ENCODE results near the gene LRP5. TPM values are rescaled to one million over a fixed set of nuclear protein-coding genes. Genes with fewer than 3 reads are reported as not detected.
"Not testable (repeated sequence)": the region's sequence is repeated elsewhere in the genome, so short reads cannot be mapped to it uniquely, and the experiment has no call there.

The LRP5 gene
- total RNA-seq, 2 experiments from 2014 or later: 11.7 to 13.6 TPM

- Mint-ChIP-seq H3K27ac (no peak overlapping the region), H3K36me3 (ENCODE audit: low read depth) (peaks cover 10% of the 10 kb centered on the region)
- CTCF ChIA-PET: interaction anchor here (0.6 kb wide), 1 partner anchor 10 kb away, joined by 3 read pairs; no protein-coding TSS in a partner anchor
Measured at GRCh38 chr11:68445531-68446035, 133.2 kb downstream of the LRP5 start.

GRCh38 chr11:68446046-68446725 is 133.8 kb downstream of the LRP5 start:
- Mint-ChIP-seq H3K27me3 (no peaks in the 10 kb centered on the region), H3K4me3 (no peak overlapping the region), H3K9me3 (ENCODE audit: low read depth) (no peaks in the 10 kb centered on the region), H3K4me1 (peaks cover 8% of the 10 kb centered on the region), H3K36me3 (ENCODE audit: low read depth) (peaks cover 10% of the 10 kb centered on the region), H3K27ac (no peak overlapping the region)
- no peak for ATAC-seq
- no peak for DNase-seq
- ChIA-PET CTCF (interaction anchor here (0.6 to 0.9 kb wide), 3 partner anchors 9 to 121 kb away, joined by 3 read pairs; no protein-coding TSS in a partner anchor), POLR2A (no interaction called here)
- intact Hi-C loops (cut with DNase I, micrococcal nuclease): loop anchor here in 1 of 2 experiments (5.0 kb wide), 1 partner anchor 174 kb away; the partner anchor contains the start of gene C11orf24

More at GRCh38 chr11:68445531-68446035, 133.2 kb downstream of the LRP5 start:
- H3K9me3 Mint-ChIP-seq (ENCODE audit: low read depth): no peaks in the 10 kb centered on the region
- H3K27me3 Mint-ChIP-seq: no peaks in the 10 kb centered on the region
- intact Hi-C loops (cut with DNase I, micrococcal nuclease): loop anchor here in 1 of 2 experiments (5.0 kb wide), 1 partner anchor 173 kb away; the partner anchor contains the start of gene C11orf24
- DNase-seq: no peak
- peaks cover 8% of the 10 kb centered on the region for H3K4me1 Mint-ChIP-seq
- POLR2A ChIA-PET: no interaction called here
- H3K4me3 Mint-ChIP-seq: no peak overlapping the region
- no peak for ATAC-seq

- no peaks in the 10 kb centered on the region for H3K9me3 Mint-ChIP-seq (ENCODE audit: low read depth)
- H3K27me3 Mint-ChIP-seq: no peaks in the 10 kb centered on the region
- peaks cover 8% of the 10 kb centered on the region for H3K4me1 Mint-ChIP-seq
- peaks cover 10% of the 10 kb centered on the region for H3K36me3 Mint-ChIP-seq (ENCODE audit: low read depth)
- H3K4me3 Mint-ChIP-seq: no peak overlapping the region
- H3K27ac Mint-ChIP-seq: no peak overlapping the region
- ChIA-PET CTCF (interaction anchor here (0.8 to 0.9 kb wide), 2 partner anchors 8 to 10 kb away, joined by 3 to 4 read pairs; no protein-coding TSS in a partner anchor), POLR2A (no interaction called here)
- DNase-seq (peak; percentile 88), ATAC-seq (peak; percentile 99)
- intact Hi-C loops (cut with DNase I, micrococcal nuclease): loop anchor here (1.0 to 5.0 kb wide), 3 partner anchors 45 to 190 kb away; partner anchors contain the start of gene C11orf24 (in 1 of the 2)
Measured at GRCh38 chr11:68447015-68447801, 134.8 kb downstream of the LRP5 start.

- H3K4me3 Mint-ChIP-seq; CTCF ChIA-PET; H3K4me1 Mint-ChIP-seq; H3K27me3 Mint-ChIP-seq; H3K27ac Mint-ChIP-seq; DNase-seq; ATAC-seq; POLR2A ChIA-PET; H3K9me3 Mint-ChIP-seq (ENCODE audit: low read depth): not testable (repeated sequence)
- peaks cover 10% of the 10 kb centered on the region for H3K36me3 Mint-ChIP-seq (ENCODE audit: low read depth)
- intact Hi-C loops (cut with DNase I, micrococcal nuclease): loop anchor here (1.0 to 5.0 kb wide), 3 partner anchors 46 to 191 kb away; partner anchors contain the start of gene C11orf24 (in 1 of the 2)
Measured at GRCh38 chr11:68447914-68448313, 135.5 kb downstream of the LRP5 start.

GRCh38 chr11:68448604-68449011 is 136.2 kb downstream of the LRP5 start:
- H3K4me1 Mint-ChIP-seq: peaks cover 8% of the 10 kb centered on the region
- no peaks in the 10 kb centered on the region for H3K27me3 Mint-ChIP-seq
- ATAC-seq (no peak), DNase-seq (no peak)
- CTCF ChIA-PET: no interaction called here
- POLR2A ChIA-PET: no interaction called here
- peaks cover 10% of the 10 kb centered on the region for H3K36me3 Mint-ChIP-seq (ENCODE audit: low read depth)
- no peak overlapping the region for H3K4me3 Mint-ChIP-seq
- H3K9me3 Mint-ChIP-seq (ENCODE audit: low read depth): no peaks in the 10 kb centered on the region
- intact Hi-C loops (cut with DNase I, micrococcal nuclease): loop anchor here in 1 of 2 experiments (5.0 kb wide), 1 partner anchor 176 kb away; the partner anchor contains the start of gene C11orf24
- no peak overlapping the region for H3K27ac Mint-ChIP-seq

GRCh38 chr11:68449951-68450350 is 137.6 kb downstream of the LRP5 start:
- POLR2A ChIA-PET: no interaction called here
- no peak overlapping the region for H3K27ac Mint-ChIP-seq
- no peaks in the 10 kb centered on the region for H3K9me3 Mint-ChIP-seq (ENCODE audit: low read depth)
- CTCF ChIA-PET: no interaction called here
- H3K4me3 Mint-ChIP-seq: no peak overlapping the region
- DNase-seq (no peak), ATAC-seq (no peak)
- H3K36me3 Mint-ChIP-seq (ENCODE audit: low read depth): peaks cover 10% of the 10 kb centered on the region
- no peaks in the 10 kb centered on the region for H3K27me3 Mint-ChIP-seq
- H3K4me1 Mint-ChIP-seq: peaks cover 8% of the 10 kb centered on the region
- intact Hi-C loops (cut with DNase I, micrococcal nuclease): loop anchor here in 1 of 2 experiments (5.0 kb wide), 1 partner anchor 178 kb away; the partner anchor contains the start of gene C11orf24

GRCh38 chr11:68450711-68451110 is 138.3 kb downstream of the LRP5 start:
- Mint-ChIP-seq H3K36me3 (ENCODE audit: low read depth) (peaks cover 10% of the 10 kb centered on the region), H3K4me3 (no peak overlapping the region), H3K27ac (no peak overlapping the region), H3K27me3 (no peaks in the 10 kb centered on the region), H3K9me3 (ENCODE audit: low read depth) (no peaks in the 10 kb centered on the region), H3K4me1 (peaks cover 8% of the 10 kb centered on the region)
- ChIA-PET POLR2A (no interaction called here), CTCF (no interaction called here)
- DNase-seq: no peak
- no peak for ATAC-seq
- intact Hi-C loops (cut with DNase I, micrococcal nuclease): no loop called here

- DNase-seq: no peak
- intact Hi-C loops (cut with DNase I, micrococcal nuclease): no loop called here
- no peaks in the 10 kb centered on the region for H3K27me3 Mint-ChIP-seq
- ChIA-PET CTCF (interaction anchor here (0.7 kb wide), 1 partner anchor 45 kb away, joined by 5 read pairs; no protein-coding TSS in a partner anchor), POLR2A (no interaction called here)
- H3K4me1 Mint-ChIP-seq: peaks cover 2% of the 10 kb centered on the region
- no peaks in the 10 kb centered on the region for H3K9me3 Mint-ChIP-seq (ENCODE audit: low read depth)
- H3K27ac Mint-ChIP-seq: no peak overlapping the region
- no peak overlapping the region for H3K4me3 Mint-ChIP-seq
- H3K36me3 Mint-ChIP-seq (ENCODE audit: low read depth): no peaks in the 10 kb centered on the region
- no peak for ATAC-seq
Measured at GRCh38 chr11:68454767-68455166, 142.4 kb downstream of the LRP5 start.

- ChIA-PET POLR2A (no interaction called here), CTCF (interaction anchor here (0.6 to 0.7 kb wide), 2 partner anchors 10 to 248 kb away, joined by 3 read pairs; no protein-coding TSS in a partner anchor)
- Mint-ChIP-seq H3K4me1 (peaks cover 4% of the 10 kb centered on the region), H3K4me3 (no peak overlapping the region), H3K36me3 (ENCODE audit: low read depth) (no peaks in the 10 kb centered on the region), H3K9me3 (ENCODE audit: low read depth) (no peaks in the 10 kb centered on the region), H3K27ac (no peak overlapping the region), H3K27me3 (no peaks in the 10 kb centered on the region)
- DNase-seq (no peak), ATAC-seq (no peak)
- intact Hi-C loops (cut with DNase I, micrococcal nuclease): no loop called here
Measured at GRCh38 chr11:68455485-68455884, 143.1 kb downstream of the LRP5 start.

GRCh38 chr11:68457216-68457897 is 145.0 kb downstream of the LRP5 start:
- CTCF ChIA-PET: interaction anchor here (0.6 to 1.0 kb wide), 2 partner anchors 11 to 1775 kb away, joined by 3 read pairs; no protein-coding TSS in a partner anchor
- intact Hi-C loops (cut with DNase I, micrococcal nuclease): no loop called here
- H3K9me3 Mint-ChIP-seq (ENCODE audit: low read depth): no peaks in the 10 kb centered on the region
- H3K4me1 Mint-ChIP-seq: peaks cover 5% of the 10 kb centered on the region
- no peak overlapping the region for H3K4me3 Mint-ChIP-seq
- no peak overlapping the region for H3K27ac Mint-ChIP-seq
- H3K27me3 Mint-ChIP-seq: no peaks in the 10 kb centered on the region
- no peak for DNase-seq
- ATAC-seq: no peak
- POLR2A ChIA-PET: no interaction called here
- H3K36me3 Mint-ChIP-seq (ENCODE audit: low read depth): peaks cover 6% of the 10 kb centered on the region

GRCh38 chr11:68457898-68458249 is 145.5 kb downstream of the LRP5 start:
- Mint-ChIP-seq H3K27me3 (no peaks in the 10 kb centered on the region), H3K27ac (no peak overlapping the region), H3K4me1 (peaks cover 10% of the 10 kb centered on the region), H3K9me3 (ENCODE audit: low read depth) (no peaks in the 10 kb centered on the region), H3K4me3 (no peak overlapping the region), H3K36me3 (ENCODE audit: low read depth) (peaks cover 11% of the 10 kb centered on the region)
- POLR2A ChIA-PET: no interaction called here
- DNase-seq: no peak
- intact Hi-C loops (cut with DNase I, micrococcal nuclease): no loop called here
- CTCF ChIA-PET: interaction anchor here (1.0 kb wide), 1 partner anchor 11 kb away, joined by 3 read pairs; no protein-coding TSS in a partner anchor
- no peak for ATAC-seq
